Mammary epithelial cell (primary cell): ENCODE measurements around the gene MYO7A.

Source experiments
- EZH2 ChIP-seq: IDR thresholded peaks from 2 replicates; pipeline ENCODE4 v1.6.1; 2012; ENCODE audit warnings: low read length, inconsistent platforms, borderline replicate concordance
- TF ChIP-seq, protein P1 (sequence below), 2 donors: IDR thresholded peaks in 1 of 2; conservative IDR thresholded peaks in 1 of 2; 2 replicates each; pipeline ENCODE4 v1.5.1; 2011 to 2012; ENCODE audit warnings: inconsistent platforms in 2 of 2, low read length in 2 of 2, mild to moderate bottlenecking in 2 of 2, control low read depth in 1 of 2, low read depth in 1 of 2; ENCODE audit not compliant: insufficient read depth in 1 of 2; ENCODE audit errors: extremely low read depth in 1 of 2

- TF ChIP-seq, protein P1, sequence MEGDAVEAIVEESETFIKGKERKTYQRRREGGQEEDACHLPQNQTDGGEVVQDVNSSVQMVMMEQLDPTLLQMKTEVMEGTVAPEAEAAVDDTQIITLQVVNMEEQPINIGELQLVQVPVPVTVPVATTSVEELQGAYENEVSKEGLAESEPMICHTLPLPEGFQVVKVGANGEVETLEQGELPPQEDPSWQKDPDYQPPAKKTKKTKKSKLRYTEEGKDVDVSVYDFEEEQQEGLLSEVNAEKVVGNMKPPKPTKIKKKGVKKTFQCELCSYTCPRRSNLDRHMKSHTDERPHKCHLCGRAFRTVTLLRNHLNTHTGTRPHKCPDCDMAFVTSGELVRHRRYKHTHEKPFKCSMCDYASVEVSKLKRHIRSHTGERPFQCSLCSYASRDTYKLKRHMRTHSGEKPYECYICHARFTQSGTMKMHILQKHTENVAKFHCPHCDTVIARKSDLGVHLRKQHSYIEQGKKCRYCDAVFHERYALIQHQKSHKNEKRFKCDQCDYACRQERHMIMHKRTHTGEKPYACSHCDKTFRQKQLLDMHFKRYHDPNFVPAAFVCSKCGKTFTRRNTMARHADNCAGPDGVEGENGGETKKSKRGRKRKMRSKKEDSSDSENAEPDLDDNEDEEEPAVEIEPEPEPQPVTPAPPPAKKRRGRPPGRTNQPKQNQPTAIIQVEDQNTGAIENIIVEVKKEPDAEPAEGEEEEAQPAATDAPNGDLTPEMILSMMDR (conservative IDR thresholded peaks at IDR 0.05 in 1 of 2, IDR thresholded peaks at IDR 0.05 in 1 of 2; ENCODE audit: extremely low read depth in 1 of 2, insufficient read depth in 1 of 2, low read depth in 1 of 2, low read length in 2 of 2) = no peak
- TF ChIP-seq EZH2 = no peak
These were observed 8.0 kb downstream of the MYO7A start for GRCh38 chr11:77136074-77136473.
